SK-N-MC (cell line): ENCODE measurements around the gene CLEC18A.
"Not testable (repeated sequence)": the region's sequence is repeated elsewhere in the genome, so short reads cannot be mapped to it uniquely, and the experiment has no call there.

Experiments used
- DNase-seq: peaks from one replicate; pipeline ENCODE4 v3.0.0-alpha.2; 2011; ENCODE audit warnings: low read depth, low spot score
- H3K27ac ChIP-seq: fragments of 200-600 bp; sonication (generic); 2 replicates; pipeline ENCODE4 v1.5.1; 2016; ENCODE audit warnings: mixed run types
- H3K36me3 ChIP-seq: fragments of 200-600 bp; sonication (generic); 2 replicates; pipeline ENCODE4 v1.6.1; 2017; ENCODE audit warnings: antibody characterized with exemption, low read length, mixed read lengths; ENCODE audit not compliant: insufficient read depth
- H3K4me3 ChIP-seq: fragments of 200-600 bp; sonication (generic); 2 replicates; pipeline ENCODE4 v1.5.1; 2016
- H3K9ac ChIP-seq: fragments of 200-600 bp; sonication (generic); 2 replicates; pipeline ENCODE4 v1.8.0; 2017; ENCODE audit warnings: mixed run types, mixed read lengths; ENCODE audit not compliant: insufficient read length
- H3K9me3 ChIP-seq: fragments of 200-600 bp; sonication (generic); 2 replicates; pipeline ENCODE4 v1.6.1; 2017; ENCODE audit warnings: low read depth, mild to moderate bottlenecking, antibody characterized with exemption, low read length, moderate library complexity, mixed read lengths
- EZH2 ChIP-seq: fragments of 200-600 bp; sonication (generic); IDR thresholded peaks from one replicate; pipeline ENCODE4 v1.6.1; 2017; ENCODE audit warnings: antibody characterized with exemption
- FOXP2 ChIP-seq: optimal IDR thresholded peaks from 2 replicates; pipeline ENCODE3; 2011; ENCODE audit warnings: mild to moderate bottlenecking, moderate library complexity; ENCODE audit not compliant: insufficient read depth; ENCODE audit errors: extremely low read length, control extremely low read depth
- POLR2AphosphoS5 ChIP-seq: IDR thresholded peaks from 2 replicates; pipeline ENCODE4 v1.6.1; 2012; ENCODE audit warnings: mild to moderate bottlenecking, low read depth, low read length, borderline replicate concordance

Gene CLEC18A

GRCh38 chr16:69951017-69951671 lies at the start of gene CLEC18A:
Gene CLEC18A (plus strand): TSS chr16:69951334. CDS start chr16:69951367, 33 bp downstream.
- DNase-seq, H3K9me3 ChIP-seq, H3K9ac ChIP-seq: not testable (repeated sequence)

GRCh38 chr16:69903865-69904415 lies 47.2 kb upstream of the CLEC18A start:
- Histone ChIP-seq H3K4me3 (no peak overlapping the region), H3K9ac (no peak overlapping the region), H3K36me3 (no peaks in the 10 kb centered on the region), H3K9me3 (no peaks in the 10 kb centered on the region), H3K27ac (no peak overlapping the region)
- no peak for DNase-seq
- TF ChIP-seq FOXP2 (no peak), EZH2 (no peak), POLR2AphosphoS5 (no peak)

More at GRCh38 chr16:69951017-69951671, at the start of gene CLEC18A:
- not testable (repeated sequence) for H3K4me3 ChIP-seq, H3K27ac ChIP-seq, H3K36me3 ChIP-seq

- H3K4me3 ChIP-seq, result no peak overlapping the region
- no peaks in the 10 kb centered on the region for H3K36me3 ChIP-seq
- H3K27ac ChIP-seq, result no peak overlapping the region
- TF ChIP-seq EZH2 (no peak), POLR2AphosphoS5 (no peak), FOXP2 (no peak)
- H3K9ac ChIP-seq, result no peak overlapping the region
- DNase-seq, result no peak
- H3K9me3 ChIP-seq, result no peaks in the 10 kb centered on the region
These were observed 46.5 kb upstream of the CLEC18A start for GRCh38 chr16:69904495-69905170.

DNA sequence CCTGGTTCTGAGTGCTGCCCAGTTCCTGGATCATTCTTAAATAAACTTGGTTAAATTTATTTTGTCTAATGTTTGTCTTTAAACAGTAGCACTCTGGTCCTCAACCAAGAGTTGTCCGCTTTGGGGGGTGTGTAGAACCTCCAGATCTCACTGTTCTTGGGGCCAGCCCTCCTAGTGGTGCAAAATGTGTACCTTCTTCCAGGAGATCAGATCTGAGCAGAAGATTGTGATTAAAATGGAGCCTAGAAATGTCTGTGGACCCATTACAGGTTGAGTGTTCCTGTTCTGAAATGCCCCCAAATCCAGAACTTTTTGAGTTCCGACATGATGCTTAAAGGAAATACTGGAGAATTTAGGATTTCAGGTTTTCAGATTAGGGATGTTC lies 46.0 kb upstream of the CLEC18A start:
- no peak overlapping the region for H3K9ac ChIP-seq
- TF ChIP-seq EZH2 (no peak), POLR2AphosphoS5 (no peak), FOXP2 (no peak)
- no peaks in the 10 kb centered on the region for H3K36me3 ChIP-seq
- H3K27ac ChIP-seq, result no peak overlapping the region
- H3K9me3 ChIP-seq, result no peaks in the 10 kb centered on the region
- no peak overlapping the region for H3K4me3 ChIP-seq
- DNase-seq, result no peak

DNA sequence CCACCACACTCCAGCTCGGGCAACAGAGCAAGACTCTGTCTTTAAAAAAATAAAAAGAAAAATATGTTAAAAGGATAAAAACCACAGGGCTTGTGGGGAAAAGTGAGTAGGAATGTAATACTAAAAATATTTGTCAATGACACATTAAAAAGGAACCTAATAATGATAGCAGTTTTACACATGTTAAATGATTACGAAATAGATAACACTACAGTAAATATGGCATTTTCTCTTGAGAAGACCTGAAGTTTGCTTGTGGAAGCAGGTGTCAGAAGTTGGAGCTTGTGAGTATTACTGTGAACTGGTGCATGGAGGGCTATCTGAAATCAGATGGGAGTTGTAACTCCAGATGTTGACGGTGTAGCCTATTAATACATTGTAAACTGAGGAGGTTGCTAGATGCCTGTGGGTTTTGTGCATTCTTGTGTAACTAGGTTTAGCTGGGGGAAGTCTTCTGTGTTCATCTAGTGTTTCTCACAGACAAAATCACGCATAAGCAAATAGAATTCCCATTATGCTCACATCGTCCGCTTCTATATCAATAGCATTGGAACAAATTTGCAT lies 44.2 kb upstream of the CLEC18A start:
- Histone ChIP-seq H3K36me3 (no peaks in the 10 kb centered on the region), H3K27ac (no peak overlapping the region), H3K4me3 (no peak overlapping the region), H3K9ac (no peak overlapping the region), H3K9me3 (no peaks in the 10 kb centered on the region)
- no peak for TF ChIP-seq EZH2
- no peak for TF ChIP-seq POLR2AphosphoS5
- no peak for TF ChIP-seq FOXP2
- no peak for DNase-seq

- H3K27ac ChIP-seq, result no peak overlapping the region
- DNase-seq, result no peak
These were observed 42.1 kb upstream of the CLEC18A start for GRCh38 chr16:69909043-69909442.

GRCh38 chr16:69909760-69910159 lies 41.4 kb upstream of the CLEC18A start:
- no peak for TF ChIP-seq EZH2
- TF ChIP-seq FOXP2, result no peak
- no peak for TF ChIP-seq POLR2AphosphoS5
- H3K4me3 ChIP-seq, result no peak overlapping the region
- no peak overlapping the region for H3K27ac ChIP-seq
- no peaks in the 10 kb centered on the region for H3K9me3 ChIP-seq
- no peak for DNase-seq
- no peak overlapping the region for H3K9ac ChIP-seq
- no peaks in the 10 kb centered on the region for H3K36me3 ChIP-seq

More at GRCh38 chr16:69909043-69909442, 42.1 kb upstream of the CLEC18A start:
- H3K4me3 ChIP-seq, result no peak overlapping the region
- TF ChIP-seq FOXP2 (no peak), POLR2AphosphoS5 (no peak), EZH2 (no peak)
- no peaks in the 10 kb centered on the region for H3K9me3 ChIP-seq
- H3K9ac ChIP-seq, result no peak overlapping the region
- no peaks in the 10 kb centered on the region for H3K36me3 ChIP-seq

- H3K36me3 ChIP-seq, result no peaks in the 10 kb centered on the region
These were observed 40.2 kb upstream of the CLEC18A start for GRCh38 chr16:69910964-69911363.

DNA sequence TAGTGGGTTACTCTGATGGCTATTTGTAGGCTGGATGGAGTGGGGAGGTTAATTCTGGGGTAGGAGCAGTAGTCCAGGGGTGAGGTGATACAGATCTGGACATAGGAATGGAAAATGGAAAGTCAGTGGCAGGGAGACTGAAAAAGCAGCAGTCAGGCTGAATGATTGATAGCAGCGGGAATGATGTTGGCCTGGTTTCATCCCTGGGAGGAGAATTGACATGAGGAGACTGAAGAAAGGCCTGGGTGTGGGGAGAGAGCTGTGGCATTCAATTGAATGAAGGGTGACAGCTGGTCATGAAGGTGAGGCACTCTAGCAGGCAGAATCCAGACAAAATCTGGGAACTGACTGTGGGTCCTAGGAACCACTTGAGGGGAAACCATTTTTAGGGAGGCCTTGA lies 34.7 kb upstream of the CLEC18A start:
- no peaks in the 10 kb centered on the region for H3K9me3 ChIP-seq
- H3K36me3 ChIP-seq, result no peaks in the 10 kb centered on the region
- no peak for DNase-seq
- TF ChIP-seq FOXP2 (no peak), POLR2AphosphoS5 (no peak), EZH2 (no peak)
- no peak overlapping the region for H3K4me3 ChIP-seq
- no peak overlapping the region for H3K27ac ChIP-seq
- H3K9ac ChIP-seq, result no peak overlapping the region

More at GRCh38 chr16:69910964-69911363, 40.2 kb upstream of the CLEC18A start:
- DNase-seq, result no peak
- TF ChIP-seq POLR2AphosphoS5 (no peak), EZH2 (no peak), FOXP2 (no peak)
- Histone ChIP-seq H3K9me3 (no peaks in the 10 kb centered on the region), H3K4me3 (no peak overlapping the region), H3K27ac (no peak overlapping the region), H3K9ac (no peak overlapping the region)
